GM23338 (cell line): Measurements from ENCODE around the gene PLXNB2. TPM values are rescaled to one million over a fixed set of nuclear protein-coding genes. Genes with fewer than 3 reads are reported as not detected.

Experiments
- ATAC-seq: fragments of 200-7000 bp; cut with Tn5 transposase; 3 replicates; pipeline ENCODE4 v1.9.1; 2020
- DNase-seq: peaks from one replicate; pipeline ENCODE4 v3.0.0-alpha.2; 2015; ENCODE audit warnings: low spot score
- H2AFZ ChIP-seq: fragments of 200-600 bp; sonication (generic); 2 replicates; pipeline ENCODE4 v1.8.0; 2016; ENCODE audit warnings: antibody characterized with exemption, mild to moderate bottlenecking, moderate library complexity
- H3F3A ChIP-seq: fragments of 200-600 bp; sonication (generic); replicated peaks from 2 replicates; pipeline ENCODE4 v1.8.0; 2017; ENCODE audit warnings: antibody characterized with exemption, mixed run types, low read depth
- H3K27ac ChIP-seq: fragments of 200-600 bp; sonication (generic); 2 replicates; pipeline ENCODE4 v1.6.1; 2016; ENCODE audit warnings: low read depth
- H3K27me3 ChIP-seq: fragments of 200-600 bp; sonication (generic); 2 replicates; pipeline ENCODE4 v1.8.0; 2016; ENCODE audit warnings: mild to moderate bottlenecking, mixed run types, moderate library complexity; ENCODE audit not compliant: insufficient read depth
- H3K36me3 ChIP-seq: fragments of 200-600 bp; sonication (generic); 2 replicates; pipeline ENCODE4 v1.8.0; 2016; ENCODE audit warnings: mild to moderate bottlenecking; ENCODE audit not compliant: insufficient read depth
- H3K4me1 ChIP-seq: fragments of 200-600 bp; sonication (generic); 2 replicates; pipeline ENCODE4 v1.8.0; 2016; ENCODE audit warnings: mild to moderate bottlenecking, moderate library complexity; ENCODE audit not compliant: insufficient read depth
- H3K4me2 ChIP-seq: fragments of 200-600 bp; sonication (generic); 2 replicates; pipeline ENCODE4 v1.7.1; 2017; ENCODE audit warnings: mixed run types
- H3K4me3 ChIP-seq: fragments of 200-600 bp; sonication (generic); 2 replicates; pipeline ENCODE4 v1.6.1; 2016; ENCODE audit warnings: mixed run types
- H3K79me2 ChIP-seq: fragments of 200-600 bp; sonication (generic); replicated peaks from 2 replicates; pipeline ENCODE4 v1.8.0; 2017; ENCODE audit warnings: mild to moderate bottlenecking; ENCODE audit not compliant: insufficient read depth
- H3K9me2 ChIP-seq: fragments of 200-600 bp; sonication (generic); 2 replicates; pipeline ENCODE4 v1.8.0; 2017; ENCODE audit not compliant: insufficient read depth
- H4K20me1 ChIP-seq: fragments of 200-600 bp; sonication (generic); replicated peaks from 2 replicates; pipeline ENCODE4 v1.8.0; 2017; ENCODE audit warnings: mild to moderate bottlenecking; ENCODE audit not compliant: insufficient read depth
- H3K27ac Mint-ChIP-seq: 2 replicates; pipeline ENCODE4 v1.8.0; 2020; ENCODE audit warnings: inconsistent platforms, mild to moderate bottlenecking, moderate library complexity, mixed read lengths
- H3K27me3 Mint-ChIP-seq: 3 replicates; pipeline ENCODE4 v1.8.0; 2022; ENCODE audit warnings: low read depth, mild to moderate bottlenecking, moderate library complexity, mixed read lengths, inconsistent platforms; ENCODE audit not compliant: insufficient read depth, poor library complexity
- H3K36me3 Mint-ChIP-seq: 3 replicates; pipeline ENCODE4 v1.8.0; 2021; ENCODE audit warnings: low read depth, mild to moderate bottlenecking, inconsistent platforms, moderate library complexity, mixed read lengths
- H3K4me1 Mint-ChIP-seq: 3 replicates; pipeline ENCODE4 v1.8.0; 2020; ENCODE audit warnings: mild to moderate bottlenecking, inconsistent platforms, mixed read lengths
- H3K4me3 Mint-ChIP-seq: 3 replicates; pipeline ENCODE4 v1.8.0; 2021; ENCODE audit warnings: moderate library complexity, mild to moderate bottlenecking, inconsistent platforms, mixed read lengths
- H3K9me3 Mint-ChIP-seq: 3 replicates; pipeline ENCODE4 v1.8.0; 2020; ENCODE audit warnings: moderate library complexity, mild to moderate bottlenecking, inconsistent platforms, mixed read lengths
- CREB1 ChIP-seq: fragments of 250-450 bp; sonication (Bioruptor Pico); IDR thresholded peaks from 2 replicates; pipeline ENCODE4 v1.5.0; 2020; ENCODE audit warnings: low read depth, mild to moderate bottlenecking, moderate library complexity
- ETS1 ChIP-seq: IDR thresholded peaks from 2 replicates; pipeline ENCODE4 v1.6.1; 2016; ENCODE audit warnings: antibody characterized with exemption
- EZH2 ChIP-seq: fragments of 200-600 bp; sonication (generic); IDR thresholded peaks from one replicate; pipeline ENCODE4 v1.8.0; 2017; ENCODE audit warnings: antibody characterized with exemption, mild to moderate bottlenecking, low read depth; ENCODE audit not compliant: unreplicated experiment
- EZH2phosphoT487 ChIP-seq: fragments of 200-600 bp; sonication (generic); IDR thresholded peaks from one replicate; pipeline ENCODE4 v1.8.1; 2018; ENCODE audit warnings: antibody characterized with exemption; ENCODE audit not compliant: unreplicated experiment
- JUNB ChIP-seq: IDR thresholded peaks from one replicate; pipeline ENCODE4 v1.6.1; 2016; ENCODE audit warnings: antibody characterized with exemption; ENCODE audit not compliant: unreplicated experiment
- NANOG ChIP-seq: IDR thresholded peaks from 2 replicates; pipeline ENCODE4 v1.6.1; 2016; ENCODE audit warnings: antibody characterized with exemption, borderline replicate concordance
- POLR2AphosphoS5 ChIP-seq: IDR thresholded peaks from 2 replicates; pipeline ENCODE4 v1.6.1; 2016; ENCODE audit warnings: antibody characterized with exemption, low read depth
- REST ChIP-seq: IDR thresholded peaks from one replicate; pipeline ENCODE4 v1.6.1; 2018; ENCODE audit warnings: antibody characterized with exemption; ENCODE audit not compliant: unreplicated experiment
- STAT1 ChIP-seq: IDR thresholded peaks from one replicate; pipeline ENCODE4 v1.6.1; 2016; ENCODE audit warnings: antibody characterized with exemption; ENCODE audit not compliant: unreplicated experiment
- ZNF114 ChIP-seq: fragments of 250-450 bp; sonication (Bioruptor Pico); IDR thresholded peaks from 2 replicates; pipeline ENCODE4 v1.5.0; 2020; ENCODE audit warnings: mild to moderate bottlenecking, moderate library complexity
- ZNF331 ChIP-seq: fragments of 250-450 bp; sonication (Bioruptor Pico); IDR thresholded peaks from 2 replicates; pipeline ENCODE4 v1.5.0; 2020; ENCODE audit warnings: low read depth, mild to moderate bottlenecking, moderate library complexity
- polyA plus RNA-seq: library from polyadenylated mRNA; unstranded; fragments of >200 nt; fragmentation: Nextera tagmentation; extraction: Ambion mirVana; gene quantifications from 2 replicates; pipeline ENCODE4 v1.2.1, GENCODE V29; 2016
- total RNA-seq: library from RNA; depleted of rRNA; stranded (reverse); fragments of >200 nt; shearing (Covaris generic); gene quantifications from 2 replicates; pipeline ENCODE4 v1.2.3, GENCODE V29; 2014
- TF ChIP-seq, protein P1 (sequence below), 2 experiments: fragments of 200-600 bp in 1 of 2; sonication (generic) in 1 of 2; conservative IDR thresholded peaks; 2 replicates each; pipeline versions ENCODE4 v1.5.1 to v1.6.1; 2016 to 2017; ENCODE audit warnings: antibody characterized with exemption in 2 of 2, low read depth in 2 of 2, mild to moderate bottlenecking in 2 of 2, moderate library complexity in 1 of 2
- TF ChIP-seq, protein P2 (sequence below): fragments of 250-450 bp; sonication (Bioruptor Pico); IDR thresholded peaks from 2 replicates; pipeline ENCODE4 v1.5.0; 2020; ENCODE audit warnings: mild to moderate bottlenecking, moderate library complexity

Gene PLXNB2
- total and polyA plus RNA-seq, 2 experiments from 2014 or later, result 29.1 to 66.3 TPM

DNA sequence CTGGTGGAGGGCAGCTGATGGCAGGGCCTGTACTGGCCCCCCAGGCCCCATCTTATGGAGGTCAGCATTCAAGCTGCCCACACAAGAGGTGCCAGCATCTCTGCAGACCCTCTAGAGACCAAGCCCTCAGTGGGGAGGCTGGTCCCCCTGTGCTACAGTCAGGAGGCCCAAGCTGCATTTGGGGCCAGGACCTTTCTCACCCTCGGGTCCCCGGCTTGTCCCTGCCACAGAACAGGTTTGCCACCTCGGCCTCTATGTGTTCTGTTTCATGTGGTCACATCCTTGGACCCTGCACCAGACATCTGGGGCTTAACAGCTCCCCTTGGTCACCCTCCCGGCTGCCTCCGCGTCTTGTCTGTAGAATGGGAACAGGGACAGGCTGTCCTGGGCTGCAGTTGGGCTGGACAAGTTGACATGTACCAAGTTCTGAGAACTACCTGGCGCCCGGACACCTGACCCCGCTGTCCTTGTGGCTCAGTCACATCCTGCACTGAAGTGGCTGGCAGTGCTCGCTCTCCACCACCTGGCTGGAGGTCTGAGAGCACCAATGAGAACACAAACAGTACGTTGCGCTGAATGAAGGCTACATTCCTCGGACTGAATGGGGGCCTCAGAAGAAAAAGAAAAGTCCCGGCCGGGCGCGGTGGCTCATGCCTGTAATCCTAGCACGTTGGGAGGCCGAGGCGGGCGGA, 2.7 kb upstream of the PLXNB2 start:
- Mint-ChIP-seq H3K36me3 (no peaks in the 10 kb centered on the region), H3K27ac (no peak overlapping the region), H3K27me3 (peaks cover 20% of the 10 kb centered on the region), H3K4me3 (no peak overlapping the region), H3K9me3 (no peaks in the 10 kb centered on the region), H3K4me1 (peaks cover 19% of the 10 kb centered on the region)
- Histone ChIP-seq H4K20me1 (peaks cover 5% of the 10 kb centered on the region), H3K4me1 (peaks cover 14% of the 10 kb centered on the region; the same call in 1 of the 2 replicates), H3K79me2 (no peaks in the 10 kb centered on the region), H3K36me3 (no peaks in the 10 kb centered on the region), H3F3A (0 out of 2 replicates have a peak, but pooled peaks cover 6% of the 10 kb centered on the region), H3K4me3 (no peak overlapping the region), H3K4me2 (no peak overlapping the region), H3K27me3 (peaks cover 11% of the 10 kb centered on the region), H3K9me2 (no peaks in the 10 kb centered on the region), H3K27ac (no peak overlapping the region), H2AFZ (no peak overlapping the region)
- ATAC-seq (no peak), DNase-seq (peak; percentile 27)
- TF ChIP-seq JUNB (no peak), ETS1 (no peak), ZNF331 (CRISPR knock-in tag) (no peak), POLR2AphosphoS5 (no peak), EZH2 (no peak), CREB1 (CRISPR knock-in tag) (no peak), STAT1 (no peak), ZNF114 (CRISPR knock-in tag) (no peak), NANOG (no peak), REST (no peak), EZH2phosphoT487 (no peak)
- TF ChIP-seq, protein P1, sequence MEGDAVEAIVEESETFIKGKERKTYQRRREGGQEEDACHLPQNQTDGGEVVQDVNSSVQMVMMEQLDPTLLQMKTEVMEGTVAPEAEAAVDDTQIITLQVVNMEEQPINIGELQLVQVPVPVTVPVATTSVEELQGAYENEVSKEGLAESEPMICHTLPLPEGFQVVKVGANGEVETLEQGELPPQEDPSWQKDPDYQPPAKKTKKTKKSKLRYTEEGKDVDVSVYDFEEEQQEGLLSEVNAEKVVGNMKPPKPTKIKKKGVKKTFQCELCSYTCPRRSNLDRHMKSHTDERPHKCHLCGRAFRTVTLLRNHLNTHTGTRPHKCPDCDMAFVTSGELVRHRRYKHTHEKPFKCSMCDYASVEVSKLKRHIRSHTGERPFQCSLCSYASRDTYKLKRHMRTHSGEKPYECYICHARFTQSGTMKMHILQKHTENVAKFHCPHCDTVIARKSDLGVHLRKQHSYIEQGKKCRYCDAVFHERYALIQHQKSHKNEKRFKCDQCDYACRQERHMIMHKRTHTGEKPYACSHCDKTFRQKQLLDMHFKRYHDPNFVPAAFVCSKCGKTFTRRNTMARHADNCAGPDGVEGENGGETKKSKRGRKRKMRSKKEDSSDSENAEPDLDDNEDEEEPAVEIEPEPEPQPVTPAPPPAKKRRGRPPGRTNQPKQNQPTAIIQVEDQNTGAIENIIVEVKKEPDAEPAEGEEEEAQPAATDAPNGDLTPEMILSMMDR (conservative IDR thresholded peaks at IDR 0.05; ENCODE audit: low read depth in 2 of 2), result no peak
- TF ChIP-seq, protein P2, sequence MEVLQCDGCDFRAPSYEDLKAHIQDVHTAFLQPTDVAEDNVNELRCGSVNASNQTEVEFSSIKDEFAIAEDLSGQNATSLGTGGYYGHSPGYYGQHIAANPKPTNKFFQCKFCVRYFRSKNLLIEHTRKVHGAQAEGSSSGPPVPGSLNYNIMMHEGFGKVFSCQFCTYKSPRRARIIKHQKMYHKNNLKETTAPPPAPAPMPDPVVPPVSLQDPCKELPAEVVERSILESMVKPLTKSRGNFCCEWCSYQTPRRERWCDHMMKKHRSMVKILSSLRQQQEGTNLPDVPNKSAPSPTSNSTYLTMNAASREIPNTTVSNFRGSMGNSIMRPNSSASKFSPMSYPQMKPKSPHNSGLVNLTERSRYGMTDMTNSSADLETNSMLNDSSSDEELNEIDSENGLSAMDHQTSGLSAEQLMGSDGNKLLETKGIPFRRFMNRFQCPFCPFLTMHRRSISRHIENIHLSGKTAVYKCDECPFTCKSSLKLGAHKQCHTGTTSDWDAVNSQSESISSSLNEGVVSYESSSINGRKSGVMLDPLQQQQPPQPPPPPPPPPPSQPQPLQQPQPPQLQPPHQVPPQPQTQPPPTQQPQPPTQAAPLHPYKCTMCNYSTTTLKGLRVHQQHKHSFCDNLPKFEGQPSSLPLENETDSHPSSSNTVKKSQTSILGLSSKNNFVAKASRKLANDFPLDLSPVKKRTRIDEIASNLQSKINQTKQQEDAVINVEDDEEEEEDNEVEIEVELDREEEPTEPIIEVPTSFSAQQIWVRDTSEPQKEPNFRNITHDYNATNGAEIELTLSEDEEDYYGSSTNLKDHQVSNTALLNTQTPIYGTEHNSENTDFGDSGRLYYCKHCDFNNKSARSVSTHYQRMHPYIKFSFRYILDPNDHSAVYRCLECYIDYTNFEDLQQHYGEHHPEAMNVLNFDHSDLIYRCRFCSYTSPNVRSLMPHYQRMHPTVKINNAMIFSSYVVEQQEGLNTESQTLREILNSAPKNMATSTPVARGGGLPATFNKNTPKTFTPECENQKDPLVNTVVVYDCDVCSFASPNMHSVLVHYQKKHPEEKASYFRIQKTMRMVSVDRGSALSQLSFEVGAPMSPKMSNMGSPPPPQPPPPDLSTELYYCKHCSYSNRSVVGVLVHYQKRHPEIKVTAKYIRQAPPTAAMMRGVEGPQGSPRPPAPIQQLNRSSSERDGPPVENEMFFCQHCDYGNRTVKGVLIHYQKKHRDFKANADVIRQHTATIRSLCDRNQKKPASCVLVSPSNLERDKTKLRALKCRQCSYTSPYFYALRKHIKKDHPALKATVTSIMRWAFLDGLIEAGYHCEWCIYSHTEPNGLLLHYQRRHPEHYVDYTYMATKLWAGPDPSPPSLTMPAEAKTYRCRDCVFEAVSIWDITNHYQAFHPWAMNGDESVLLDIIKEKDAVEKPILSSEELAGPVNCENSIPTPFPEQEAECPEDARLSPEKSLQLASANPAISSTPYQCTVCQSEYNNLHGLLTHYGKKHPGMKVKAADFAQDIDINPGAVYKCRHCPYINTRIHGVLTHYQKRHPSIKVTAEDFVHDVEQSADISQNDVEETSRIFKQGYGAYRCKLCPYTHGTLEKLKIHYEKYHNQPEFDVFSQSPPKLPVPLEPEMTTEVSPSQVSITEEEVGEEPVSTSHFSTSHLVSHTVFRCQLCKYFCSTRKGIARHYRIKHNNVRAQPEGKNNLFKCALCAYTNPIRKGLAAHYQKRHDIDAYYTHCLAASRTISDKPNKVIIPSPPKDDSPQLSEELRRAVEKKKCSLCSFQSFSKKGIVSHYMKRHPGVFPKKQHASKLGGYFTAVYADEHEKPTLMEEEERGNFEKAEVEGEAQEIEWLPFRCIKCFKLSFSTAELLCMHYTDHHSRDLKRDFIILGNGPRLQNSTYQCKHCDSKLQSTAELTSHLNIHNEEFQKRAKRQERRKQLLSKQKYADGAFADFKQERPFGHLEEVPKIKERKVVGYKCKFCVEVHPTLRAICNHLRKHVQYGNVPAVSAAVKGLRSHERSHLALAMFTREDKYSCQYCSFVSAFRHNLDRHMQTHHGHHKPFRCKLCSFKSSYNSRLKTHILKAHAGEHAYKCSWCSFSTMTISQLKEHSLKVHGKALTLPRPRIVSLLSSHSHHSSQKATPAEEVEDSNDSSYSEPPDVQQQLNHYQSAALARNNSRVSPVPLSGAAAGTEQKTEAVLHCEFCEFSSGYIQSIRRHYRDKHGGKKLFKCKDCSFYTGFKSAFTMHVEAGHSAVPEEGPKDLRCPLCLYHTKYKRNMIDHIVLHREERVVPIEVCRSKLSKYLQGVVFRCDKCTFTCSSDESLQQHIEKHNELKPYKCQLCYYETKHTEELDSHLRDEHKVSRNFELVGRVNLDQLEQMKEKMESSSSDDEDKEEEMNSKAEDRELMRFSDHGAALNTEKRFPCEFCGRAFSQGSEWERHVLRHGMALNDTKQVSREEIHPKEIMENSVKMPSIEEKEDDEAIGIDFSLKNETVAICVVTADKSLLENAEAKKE (CRISPR knock-in tag), result no peak
